Measurements from ENCODE around the gene C15orf61.

C15orf61 gene

DNA sequence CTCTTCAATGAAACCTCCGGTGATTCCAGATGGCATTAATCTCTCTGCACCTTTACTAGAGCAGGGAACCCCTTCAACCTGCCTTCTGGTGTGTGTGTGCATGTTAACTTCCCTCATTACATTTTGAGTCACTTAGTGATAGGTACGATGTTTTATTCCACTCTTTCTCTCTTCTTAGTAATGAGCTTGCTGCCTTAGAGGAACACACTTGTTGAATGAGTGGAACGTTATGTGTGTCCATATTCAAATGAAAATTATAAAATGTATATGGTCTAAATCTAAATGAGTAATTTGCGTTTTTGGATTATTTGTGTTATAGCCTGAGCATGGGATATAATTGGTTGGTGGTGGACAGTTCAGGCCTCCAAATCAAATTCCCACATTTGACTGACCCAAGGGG is 33.6 kb downstream of the C15orf61 start:
- no peak for DNase-seq

DNA sequence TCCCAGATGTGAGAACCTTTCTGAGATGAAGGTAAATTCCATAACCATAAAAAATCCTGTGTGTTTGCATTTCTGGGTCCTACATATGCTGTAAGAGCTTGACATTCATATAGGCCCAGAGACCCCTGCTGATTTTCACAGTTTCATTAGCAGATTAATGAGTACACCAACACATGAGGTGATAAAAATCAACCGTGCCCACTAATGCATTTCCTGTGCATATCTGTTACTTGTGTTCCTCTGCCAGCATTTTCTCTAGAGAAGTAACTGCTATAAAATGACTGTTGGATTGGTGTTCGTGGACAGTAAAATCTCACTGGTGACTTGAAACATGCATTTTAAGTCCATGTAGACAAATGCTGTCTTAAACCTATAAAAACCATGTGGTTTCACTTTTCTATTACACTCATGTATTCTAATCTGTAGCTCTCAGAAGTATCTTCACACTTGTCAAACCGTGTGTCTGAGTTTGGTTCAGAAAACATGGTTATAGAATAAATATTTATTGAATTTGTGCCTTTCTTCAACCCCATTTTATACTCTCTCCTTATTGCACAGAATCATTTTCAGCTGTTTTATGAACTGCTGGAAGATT is 36.1 kb downstream of the C15orf61 start:
- no peak for DNase-seq

DNA sequence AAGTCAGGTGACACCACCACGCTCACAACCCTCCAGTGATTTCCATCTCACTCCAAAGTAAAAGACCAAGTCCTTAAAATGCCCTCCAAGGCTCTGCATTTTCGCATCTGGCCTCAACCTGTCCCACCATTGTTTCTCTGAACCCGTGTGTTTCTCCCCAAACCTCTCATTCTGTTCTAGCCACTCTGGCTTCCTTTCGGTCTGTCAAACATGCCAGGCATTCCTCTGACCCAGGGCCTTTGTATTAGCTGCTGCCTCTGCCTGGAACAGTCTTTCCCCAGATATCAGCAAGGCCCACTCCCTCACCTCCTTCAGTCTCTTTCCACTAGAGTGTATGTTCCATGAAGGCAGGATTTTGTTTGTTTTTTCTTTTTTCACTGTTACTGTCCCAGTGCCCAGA is 37.6 kb downstream of the C15orf61 start:
- DNase-seq: no peak

DNA sequence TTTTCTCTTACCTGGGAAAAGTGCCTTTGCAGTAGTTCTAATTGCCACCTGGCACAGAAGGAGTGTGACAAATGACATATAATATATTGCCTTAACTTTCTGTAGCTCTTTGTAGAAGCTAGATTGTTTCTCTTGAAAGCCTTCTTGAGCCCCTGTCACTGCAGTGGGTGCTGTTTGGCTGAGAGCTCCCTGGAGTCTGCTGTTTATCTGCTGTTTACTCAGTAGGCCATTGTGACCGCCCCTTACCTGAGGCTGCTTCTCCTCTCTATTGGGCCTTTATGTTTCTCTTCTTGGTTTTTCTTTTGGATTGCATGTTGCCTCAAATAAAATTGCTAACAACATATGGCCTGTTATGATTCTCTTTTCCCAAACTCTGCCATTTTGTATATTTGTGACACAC is 38.2 kb downstream of the C15orf61 start:
- no peak for DNase-seq

DNA sequence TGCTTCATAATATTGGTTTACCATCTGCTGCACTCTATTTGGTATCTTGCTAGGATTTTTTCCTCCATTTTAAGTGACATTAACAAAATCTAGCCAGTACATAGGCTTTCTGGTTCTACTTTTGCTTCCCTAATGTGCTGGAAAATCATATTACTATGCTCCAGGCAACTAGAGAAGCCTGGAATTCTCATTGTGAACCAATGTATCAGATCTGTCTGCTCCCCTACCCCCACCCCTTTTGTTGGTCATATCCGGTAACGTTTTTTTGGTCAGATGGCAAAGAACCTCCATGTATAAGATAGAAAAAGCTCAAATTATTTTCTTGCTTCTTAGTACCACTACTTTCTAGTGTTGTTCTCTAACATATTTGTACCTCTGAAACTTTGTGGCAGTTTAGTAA is 38.6 kb downstream of the C15orf61 start:
- no peak for DNase-seq

DNA sequence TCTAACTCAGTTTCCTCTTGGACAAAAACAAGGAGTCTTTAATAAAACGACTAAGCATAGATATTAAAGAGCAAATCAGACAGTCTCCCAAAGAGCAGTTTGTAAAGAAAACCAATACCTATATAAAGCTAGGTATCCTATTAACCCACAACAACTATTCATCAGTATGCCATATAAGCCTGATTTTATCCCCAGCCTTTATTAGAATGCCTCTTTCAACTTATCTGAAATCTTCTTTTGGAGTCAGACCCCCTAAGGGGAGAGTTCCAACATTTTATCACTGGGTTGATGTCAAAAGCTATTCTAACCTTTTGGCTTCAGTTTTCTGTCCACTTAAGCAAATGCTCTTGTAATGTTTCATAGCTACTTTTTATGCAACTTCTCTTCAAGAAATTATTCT is 39.4 kb downstream of the C15orf61 start:
- no peak for DNase-seq

DNA sequence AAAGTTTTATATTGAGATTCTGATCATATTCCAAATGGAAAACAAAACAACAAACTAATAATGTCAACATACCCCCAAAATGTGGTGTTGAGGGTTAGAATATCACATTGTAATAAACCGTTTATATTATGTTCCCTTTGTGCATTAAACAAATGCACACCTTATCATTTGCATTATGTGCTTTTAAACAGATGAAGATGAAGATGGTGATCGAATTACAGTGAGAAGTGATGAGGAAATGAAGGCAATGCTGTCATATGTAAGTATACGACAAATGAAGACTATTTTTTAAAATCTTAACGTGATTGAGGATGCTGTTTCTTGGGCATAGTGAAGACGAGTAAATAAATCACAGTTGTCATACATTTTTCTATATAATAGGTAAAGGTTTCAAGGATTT is 42.2 kb downstream of the C15orf61 start:
- no peak for DNase-seq

DNA sequence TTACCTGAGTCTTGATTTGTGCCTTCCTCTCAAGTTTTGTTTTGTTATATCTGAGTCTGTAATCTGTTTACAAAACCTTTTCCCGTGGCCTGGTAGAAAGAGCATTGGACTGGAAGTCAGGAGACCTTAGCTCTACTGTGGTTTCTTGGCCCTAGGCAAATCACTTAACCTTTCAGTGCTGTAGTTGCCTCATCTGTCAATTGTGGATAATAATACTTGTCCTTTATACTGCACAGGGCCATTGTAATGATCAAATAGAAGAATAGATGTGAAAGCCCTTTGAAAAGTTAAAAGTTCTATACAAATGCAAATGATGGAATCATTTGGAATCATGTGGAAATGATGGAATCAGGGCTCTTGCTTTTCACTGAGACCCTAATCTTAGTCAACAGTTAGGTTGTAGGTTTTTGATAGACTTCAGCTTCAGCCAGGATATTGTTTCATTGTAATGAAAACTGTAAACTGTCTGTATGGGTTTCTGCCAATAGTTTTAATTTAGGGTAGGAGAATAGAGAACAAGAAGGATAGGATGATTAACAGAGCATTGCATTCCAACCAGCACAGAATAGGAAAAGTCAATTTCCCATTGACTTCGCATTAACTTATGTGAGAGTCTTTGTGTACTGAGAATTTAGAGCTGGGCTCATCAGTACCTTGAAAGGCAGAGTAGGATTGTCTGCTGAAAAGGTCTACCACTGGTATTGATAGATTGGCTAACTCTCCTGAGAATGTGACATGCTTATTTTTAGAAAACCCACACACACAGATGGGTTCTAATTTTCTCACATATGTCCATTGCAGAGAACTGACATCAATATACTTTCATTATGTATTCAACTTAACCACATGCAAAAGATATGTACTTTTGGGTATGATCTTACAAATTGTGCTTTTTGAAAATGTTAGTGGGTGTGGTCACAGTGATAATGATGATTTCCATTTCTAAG is 43.4 kb downstream of the C15orf61 start:
- no peak for DNase-seq

DNA sequence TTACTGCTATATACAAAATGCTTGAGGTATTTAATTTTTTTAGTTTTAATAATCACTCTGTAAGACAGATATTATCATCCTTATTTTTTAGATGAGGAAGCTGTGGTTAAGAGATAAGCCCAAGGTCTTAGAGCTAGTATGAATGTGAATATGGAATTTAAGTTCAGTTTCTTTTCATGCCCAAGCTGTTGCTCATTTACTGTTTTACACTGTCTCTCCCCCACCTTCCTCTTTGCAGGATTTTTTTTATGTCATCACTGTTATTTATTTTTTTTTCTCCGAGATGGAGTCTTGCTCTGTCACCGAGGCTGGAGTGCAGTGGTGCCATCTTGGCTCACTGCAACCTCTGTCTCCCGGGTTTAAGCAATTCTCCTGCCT is 44.0 kb downstream of the C15orf61 start:
- no peak for DNase-seq

DNA sequence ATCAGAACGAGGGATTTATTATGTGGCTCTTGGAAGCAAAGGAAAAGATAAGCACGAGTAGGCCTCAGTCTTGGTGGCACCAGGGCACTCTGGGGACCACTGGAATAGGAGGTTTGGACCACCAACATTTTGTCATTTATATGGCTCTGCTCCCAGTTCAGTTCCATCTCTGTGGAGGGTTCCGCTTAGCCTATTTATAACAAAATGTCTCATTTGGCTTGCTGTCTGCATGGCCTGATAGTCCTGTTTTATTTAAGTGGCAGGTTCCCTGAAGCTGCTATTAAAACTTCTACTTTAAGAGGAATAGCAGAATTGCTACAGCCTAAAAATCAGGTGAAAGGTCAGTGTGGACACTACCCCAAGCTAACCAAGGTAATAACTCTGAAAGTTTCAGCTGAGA is 48.7 kb downstream of the C15orf61 start:
- DNase-seq: no peak

DNA sequence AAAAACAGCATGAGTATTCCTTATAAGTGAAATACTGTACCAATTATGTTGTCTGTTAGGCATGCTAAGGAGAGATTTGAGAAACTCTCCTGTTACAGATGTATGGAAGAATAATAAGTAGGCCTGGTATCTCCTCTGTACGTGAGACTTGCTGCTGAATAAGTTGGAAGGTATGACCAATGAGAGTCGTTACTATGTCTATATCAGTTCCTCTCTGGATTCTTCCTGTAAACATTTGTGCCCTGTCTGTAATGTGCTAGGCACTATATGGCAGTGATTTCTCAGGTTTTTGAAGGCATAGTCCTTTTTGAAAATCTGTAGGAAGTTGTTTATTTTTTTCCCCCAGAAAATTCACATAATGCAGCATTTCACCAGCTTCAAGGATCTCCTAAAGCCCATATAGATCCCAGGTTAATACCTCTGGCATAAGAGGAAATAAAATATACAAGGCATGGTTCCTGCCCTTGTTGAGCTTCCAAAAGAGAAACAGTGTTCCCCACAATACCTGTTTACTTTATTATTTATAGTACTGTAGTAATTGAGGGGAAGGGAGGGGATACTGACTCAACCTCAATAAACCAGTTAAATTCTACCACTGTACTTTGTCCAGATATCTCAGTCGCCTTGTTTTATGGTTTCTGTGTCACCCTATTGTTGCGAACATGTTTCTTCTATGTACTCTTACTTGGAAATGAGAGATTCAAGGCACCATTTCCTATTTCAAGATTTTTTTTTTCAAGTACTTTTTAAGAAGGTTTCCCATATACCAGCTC is 50.1 kb downstream of the C15orf61 start:
- no peak for DNase-seq

DNA sequence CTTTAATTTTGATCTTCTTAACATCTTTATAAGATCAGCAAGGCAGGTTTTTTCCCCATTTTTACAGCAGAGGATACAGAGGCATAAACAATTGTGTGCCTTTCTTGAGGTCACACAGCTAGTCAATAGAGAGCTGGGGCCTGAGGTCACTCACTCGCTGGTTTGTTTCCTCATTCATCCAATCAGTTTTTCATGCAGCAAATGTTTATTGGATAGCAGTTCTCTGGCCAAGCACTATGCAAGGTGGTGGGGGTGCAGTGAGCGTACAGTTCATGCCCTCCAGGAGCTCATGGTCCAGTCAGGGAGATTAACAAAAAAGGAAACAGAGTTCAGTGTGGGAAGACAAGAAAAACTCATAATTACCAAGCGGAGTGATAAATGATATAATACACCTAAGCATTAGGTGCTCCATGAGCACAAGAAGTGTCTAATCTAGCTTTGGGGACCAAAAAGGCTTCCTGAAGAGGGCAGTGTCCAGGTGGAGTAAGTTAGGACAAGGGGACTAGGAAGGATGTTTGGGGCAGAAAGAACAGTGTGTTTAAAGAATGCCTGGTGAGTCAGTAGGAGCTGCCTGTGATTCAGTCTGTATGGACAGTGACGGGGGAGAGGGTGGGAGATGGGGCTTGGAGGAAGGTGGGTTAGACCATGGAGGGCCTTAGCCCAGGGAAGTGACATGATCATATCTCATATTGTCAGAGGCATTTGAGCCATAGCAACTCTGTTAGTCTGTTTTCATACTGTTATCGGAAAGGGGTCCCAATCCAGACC is 50.9 kb downstream of the C15orf61 start:
- DNase-seq: no peak

DNA sequence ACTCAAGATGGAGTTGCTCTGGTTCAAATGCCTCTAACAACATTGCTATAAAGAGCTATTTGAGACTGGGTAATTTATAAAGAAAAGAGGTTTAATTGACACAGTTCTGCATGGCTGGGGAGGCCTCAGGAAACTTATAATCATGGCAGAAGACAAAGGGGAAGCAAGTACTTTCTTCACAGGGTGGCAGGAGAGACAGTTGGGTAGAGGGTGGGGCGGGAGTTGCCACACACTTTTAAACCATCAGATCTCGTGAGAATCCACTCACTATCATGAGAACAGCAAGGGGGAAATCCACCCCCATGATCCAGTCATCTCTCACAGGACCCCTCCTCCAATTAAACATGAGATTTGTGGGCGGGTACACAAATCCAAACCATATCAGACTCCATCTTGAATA is 52.3 kb downstream of the C15orf61 start:
- DNase-seq: no peak

DNA sequence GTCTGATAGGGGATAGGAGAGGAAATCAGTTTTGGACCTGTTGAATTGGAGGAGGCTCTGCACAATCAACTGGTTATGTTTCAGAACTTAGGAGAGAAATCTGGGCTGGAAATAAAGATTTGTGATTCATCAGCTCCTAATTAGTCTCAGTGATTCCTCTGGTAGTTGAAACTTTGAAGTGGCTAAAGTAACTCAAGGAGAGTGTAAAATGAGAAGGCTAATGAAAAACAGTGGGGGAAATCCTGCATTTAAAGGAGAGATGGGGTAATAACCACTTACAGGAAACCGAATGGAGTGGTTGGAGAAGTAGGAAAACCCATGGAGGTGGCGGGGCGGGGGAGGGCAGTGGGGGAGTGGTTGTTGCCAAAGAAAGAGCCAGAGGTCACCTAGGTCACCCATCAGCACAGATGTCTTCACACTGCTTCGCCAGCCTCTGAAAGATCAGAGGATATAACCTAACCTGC is 54.1 kb downstream of the C15orf61 start:
- no peak for DNase-seq

DNA sequence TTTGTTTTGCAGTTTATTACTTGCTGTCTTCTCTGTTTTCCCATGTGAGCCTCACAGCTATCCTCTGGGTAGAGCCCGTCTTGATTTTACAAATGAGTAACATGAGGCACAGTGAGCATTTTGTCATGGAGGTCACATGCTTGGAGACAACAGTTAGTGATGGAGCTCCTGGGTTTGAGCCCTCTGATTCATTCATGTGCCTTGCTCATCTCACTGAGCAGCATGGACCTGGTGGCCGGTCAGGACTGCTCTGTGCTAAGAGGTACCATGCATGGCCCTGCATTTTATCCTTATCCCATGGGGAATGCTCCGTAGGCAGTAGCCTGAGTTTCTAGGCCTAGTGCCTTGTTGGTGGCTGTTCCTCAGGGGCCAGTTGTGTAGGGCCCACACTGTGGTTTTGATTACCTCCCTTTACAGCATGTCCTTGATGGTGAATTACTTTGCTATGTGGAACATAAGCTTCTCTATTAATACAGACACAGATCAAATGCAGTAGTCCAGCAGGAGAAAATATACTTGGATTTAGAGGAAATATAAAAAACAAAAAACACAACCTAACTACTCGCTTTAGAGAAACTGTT is 57.2 kb downstream of the C15orf61 start:
- DNase-seq: no peak

DNA sequence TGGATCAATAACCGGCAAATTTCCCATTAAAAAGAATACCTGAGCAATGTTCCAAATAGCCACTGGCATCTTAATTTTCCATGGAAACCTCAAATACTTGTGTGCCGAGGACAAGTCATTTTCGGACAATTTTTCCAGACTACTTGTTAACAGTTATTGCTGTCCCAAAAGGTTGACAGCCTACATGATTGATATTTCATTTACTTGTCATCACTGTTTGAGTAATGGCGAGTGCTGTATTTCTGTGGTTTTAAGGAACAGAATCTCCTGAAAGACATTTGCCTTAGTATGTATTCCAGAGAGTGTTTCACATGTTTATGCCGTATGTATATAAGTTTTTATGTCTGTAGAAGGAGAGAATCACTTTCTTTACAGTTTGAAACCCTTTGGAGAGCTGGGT is 58.2 kb downstream of the C15orf61 start:
- DNase-seq: no peak

Measured in activated CD4-positive, alpha-beta T cell treated with anti-CD3 and anti-CD28 coated beads for 48 hours (primary cell).